ENCODE results near the gene GPR183.

DNA sequence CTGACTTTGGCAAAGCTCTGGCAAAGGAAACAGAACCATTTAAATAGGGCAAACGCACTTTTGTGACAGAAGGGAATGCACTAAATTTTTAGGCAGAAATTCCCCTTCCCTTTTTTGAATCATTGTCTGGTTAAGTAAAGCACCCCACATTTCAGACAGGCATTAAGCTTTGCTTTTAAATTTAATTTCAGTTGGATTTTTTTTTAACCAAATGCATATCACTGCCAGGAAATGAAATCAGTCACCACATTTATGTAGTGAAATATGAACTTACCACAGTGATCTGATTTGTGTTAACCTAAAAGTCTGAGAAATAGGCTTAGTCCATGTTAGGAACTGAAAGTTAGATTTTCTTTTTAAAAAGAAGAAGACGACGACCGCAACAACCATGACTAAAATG is 10.8 kb downstream of the GPR183 start:
- TF ChIP-seq EZH2phosphoT487 (IDR thresholded peaks at IDR 0.05; ENCODE audit: insufficient read depth, low read depth) (no peak), EZH2 (IDR thresholded peaks at IDR 0.05; ENCODE audit: insufficient read depth, poor library complexity, severe bottlenecking) (no peak)

Measured in GM23248 (cell line).